ENCODE results near the gene ACP1. TPM values are rescaled to one million over a fixed set of nuclear protein-coding genes. Genes with fewer than 3 reads are reported as not detected.
A peak's percentile ranks its signal among the peaks of the same experiment; 100 is the strongest.

The ACP1 gene
- total RNA-seq, 1 donor from 2014 or later: 124 TPM

- no peak for DNase-seq (ENCODE audit: extremely low spot score, unreplicated experiment)
- no peaks in the 10 kb centered on the region for H3K9me3 Mint-ChIP-seq
- no peak overlapping the region for H3K27ac Mint-ChIP-seq
- H3K4me3 Mint-ChIP-seq: peak overlapping the region; percentile 53
- H3K27me3 Mint-ChIP-seq: peaks cover 40% of the 10 kb centered on the region
- peaks cover 12% of the 10 kb centered on the region for H3K36me3 Mint-ChIP-seq
- no peak for TF ChIP-seq CTCF (conservative IDR thresholded peaks at IDR 0.05)
- H3K4me1 Mint-ChIP-seq (ENCODE audit: unreplicated experiment): no peaks in the 10 kb centered on the region
These were observed 20.8 kb downstream of the ACP1 start for GRCh38 chr2:285531-285930.

DNA sequence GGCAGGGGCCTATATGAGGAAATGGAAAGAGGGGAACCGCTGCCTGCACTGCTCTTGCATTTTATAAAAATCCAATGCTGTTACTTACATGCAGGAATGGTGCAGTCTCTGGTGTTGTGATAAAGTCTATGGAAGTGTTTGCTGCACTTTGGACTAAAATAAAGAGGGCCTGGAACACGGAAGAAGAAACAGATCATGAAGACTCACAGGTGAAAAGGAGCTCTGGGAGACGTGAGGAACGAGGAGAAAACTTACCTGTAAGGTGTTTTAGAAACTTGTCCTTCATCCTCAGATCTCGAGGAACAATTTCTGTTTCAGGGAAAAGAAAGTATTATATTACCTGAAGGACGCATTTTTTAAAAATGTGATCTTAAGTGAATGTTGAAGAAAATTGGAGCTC lies 21.3 kb downstream of the ACP1 start:
- no peak for DNase-seq (ENCODE audit: extremely low spot score, unreplicated experiment)
- Mint-ChIP-seq H3K4me1 (ENCODE audit: unreplicated experiment) (no peaks in the 10 kb centered on the region), H3K27ac (no peak overlapping the region), H3K9me3 (no peaks in the 10 kb centered on the region), H3K36me3 (peaks cover 12% of the 10 kb centered on the region), H3K4me3 (peak overlapping the region; percentile 53), H3K27me3 (peaks cover 45% of the 10 kb centered on the region)
- no peak for TF ChIP-seq CTCF (conservative IDR thresholded peaks at IDR 0.05)

DNA sequence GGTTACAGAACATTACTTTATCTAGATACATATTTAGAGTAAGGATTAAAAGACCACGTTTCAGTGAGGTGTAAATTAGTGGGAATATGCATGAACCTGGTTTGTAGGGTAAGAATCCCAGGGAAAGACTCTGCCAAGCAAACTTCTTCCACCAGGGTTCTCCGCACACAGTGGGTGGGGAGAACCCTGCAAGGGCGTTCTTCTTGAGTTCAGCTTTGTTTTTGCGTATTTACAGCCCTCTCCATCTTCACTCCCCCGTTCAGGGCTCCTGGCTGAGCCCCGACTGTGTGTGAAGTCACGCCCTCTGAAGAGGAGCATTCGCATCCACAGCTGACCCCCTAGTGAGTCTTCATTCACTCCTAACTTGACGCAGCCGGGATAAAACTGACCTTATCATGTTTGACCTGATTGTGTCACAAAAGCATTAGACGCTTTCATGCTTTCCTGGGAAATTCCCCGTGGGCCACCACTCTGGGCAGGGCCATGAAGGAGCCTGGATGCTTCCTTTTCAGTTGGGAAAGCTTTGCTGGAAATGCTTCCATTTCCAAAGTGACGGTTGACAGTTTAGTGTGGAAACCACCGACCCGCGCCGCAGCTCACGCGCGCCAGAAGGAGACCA lies 22.1 kb downstream of the ACP1 start:
- Mint-ChIP-seq H3K27ac (peak overlapping the region; percentile 59), H3K4me3 (peak overlapping the region; percentile 81), H3K9me3 (no peaks in the 10 kb centered on the region), H3K4me1 (ENCODE audit: unreplicated experiment) (no peaks in the 10 kb centered on the region), H3K27me3 (peaks cover 49% of the 10 kb centered on the region), H3K36me3 (peaks cover 12% of the 10 kb centered on the region)
- TF ChIP-seq CTCF (conservative IDR thresholded peaks at IDR 0.05): no peak
- DNase-seq (ENCODE audit: extremely low spot score, unreplicated experiment): no peak

DNA sequence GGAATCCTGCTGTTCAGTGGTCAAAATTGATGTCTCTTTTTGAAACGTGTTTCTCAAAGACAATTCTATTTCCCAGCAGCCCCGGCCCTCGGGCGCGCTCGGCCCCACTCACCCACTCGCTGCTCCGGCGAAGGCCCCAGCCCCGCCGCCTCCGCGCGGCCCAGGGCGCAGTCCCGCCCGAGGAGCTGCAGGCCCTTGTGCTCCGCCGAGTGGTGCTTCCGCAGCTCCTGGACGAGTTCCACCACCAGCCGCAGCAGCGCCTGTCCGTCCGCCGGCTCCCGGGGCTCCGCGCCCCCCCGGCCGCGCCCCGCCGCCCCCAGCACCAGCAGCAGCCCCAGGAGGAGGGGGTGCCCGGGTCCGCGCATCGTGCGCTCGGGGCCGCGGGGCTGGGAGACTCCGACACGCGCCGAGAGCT lies 22.7 kb downstream of the ACP1 start:
- Mint-ChIP-seq H3K9me3 (no peaks in the 10 kb centered on the region), H3K4me3 (peak overlapping the region; percentile 81), H3K27me3 (peaks cover 55% of the 10 kb centered on the region), H3K27ac (no peak overlapping the region), H3K36me3 (peaks cover 12% of the 10 kb centered on the region), H3K4me1 (ENCODE audit: unreplicated experiment) (no peaks in the 10 kb centered on the region)
- no peak for TF ChIP-seq CTCF (conservative IDR thresholded peaks at IDR 0.05)
- no peak for DNase-seq (ENCODE audit: extremely low spot score, unreplicated experiment)

DNA sequence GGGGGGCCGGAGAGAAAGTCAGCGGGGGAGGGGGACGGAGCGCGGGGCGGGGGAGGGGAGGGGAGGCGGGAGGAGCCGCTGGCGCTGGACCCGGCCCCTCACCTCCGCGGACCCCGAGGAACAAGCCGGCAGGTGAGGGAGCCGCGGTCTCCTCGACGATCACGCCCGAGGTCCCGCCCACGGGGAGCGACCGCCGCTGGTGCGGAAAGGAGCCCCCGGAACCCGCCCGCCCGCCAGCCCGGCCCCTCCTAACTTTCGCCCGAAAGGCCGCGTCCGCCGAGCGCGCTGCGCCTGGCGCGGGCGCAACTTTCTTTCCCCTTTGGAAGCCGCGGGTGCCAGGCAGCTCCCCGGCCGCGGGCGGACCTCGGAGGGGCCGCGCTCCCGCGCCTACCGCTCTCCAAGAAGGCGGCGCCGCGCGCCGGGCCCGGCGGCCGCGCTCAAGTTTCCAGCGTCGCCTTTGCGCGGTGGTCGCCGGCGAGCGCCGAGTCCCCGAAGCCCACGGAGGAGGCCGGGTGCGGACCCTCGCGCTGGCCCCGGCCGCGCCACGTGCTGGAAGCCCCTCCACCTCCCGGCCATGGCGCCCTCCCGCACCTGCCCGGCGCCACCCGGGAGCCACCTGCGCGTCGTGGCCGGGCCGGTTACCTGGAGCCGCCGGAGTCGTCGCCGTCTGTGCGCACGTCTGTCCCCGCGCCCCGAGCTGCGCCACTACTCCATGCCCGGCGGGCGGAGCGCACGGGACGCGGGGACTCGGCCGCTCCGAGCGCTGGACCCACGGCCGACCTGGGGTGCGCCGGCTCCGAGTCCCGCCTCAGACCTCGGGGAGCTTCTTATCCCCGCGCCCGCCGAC lies 23.4 kb downstream of the ACP1 start, which contains the start of gene ALKAL2:
Gene ALKAL2 (minus strand): TSS at position 181 of the 847 bp plus-strand sequence. CDS start 256 bp downstream, outside the sequence.
- Mint-ChIP-seq H3K4me1 (ENCODE audit: unreplicated experiment) (no peaks in the 10 kb centered on the region), H3K4me3 (peak within 1 kb of the TSS; percentile 81), H3K27ac (peak within 1 kb of the TSS; percentile 59), H3K36me3 (peaks cover 12% of the 10 kb centered on the region), H3K9me3 (no peaks in the 10 kb centered on the region), H3K27me3 (peaks cover 57% of the 10 kb centered on the region)
- TF ChIP-seq CTCF (conservative IDR thresholded peaks at IDR 0.05): no peak
- no peak for DNase-seq (ENCODE audit: extremely low spot score, unreplicated experiment)
